Pancreas (tissue), 10 donors: ENCODE results near the gene EFNA2. TPM values are rescaled to one million over a fixed set of nuclear protein-coding genes. Genes with fewer than 3 reads are reported as not detected.
A peak's percentile ranks its signal among the peaks of the same experiment; 100 is the strongest.

Source experiments
- ATAC-seq, 4 donors: fragments of 200-7000 bp; cut with Tn5 transposase; one replicate each; pipeline versions ENCODE4 v1.8.0 to v1.9.1; 2020; ENCODE audit warnings: mild to moderate bottlenecking in 4 of 4, moderate library complexity in 4 of 4
- DNase-seq, 6 donors: peaks; one replicate each; pipeline ENCODE4 v3.0.0-alpha.2; 2020
- FAIRE-seq: peaks from 2 replicates; lab custom pipeline; 2012; peaks lifted over from hg19 to GRCh38; lab: Jason Lieb, UNC
- H3K27ac ChIP-seq, 4 donors: fragments of 200-600 bp; sonication (generic); 1 replicate in 3 of 4; 2 replicates in 1 of 4; pipeline versions ENCODE4 v1.5.0 to v1.8.0; 2020
- H3K27me3 ChIP-seq, 4 donors: fragments of 200-600 bp; one replicate each; pipeline ENCODE4 v1.8.0; 2021
- H3K36me3 ChIP-seq, 3 donors: fragments of 200-600 bp; sonication (generic) in 1 of 3; one replicate each; pipeline versions ENCODE4 v1.5.0 to v1.8.0; 2020 to 2021
- H3K4me1 ChIP-seq, 3 donors: fragments of 200-600 bp; one replicate each; pipeline ENCODE4 v1.8.0; 2021
- H3K4me3 ChIP-seq, 4 donors: fragments of 200-600 bp; sonication (generic) in 2 of 4; one replicate each; pipeline versions ENCODE4 v1.5.0 to v1.8.0; 2020 to 2021
- H3K9me3 ChIP-seq, 4 donors: fragments of 200-600 bp; one replicate each; pipeline ENCODE4 v1.8.0; 2021
- CTCF ChIP-seq, 4 donors: fragments of 200-600 bp; sonication (generic) in 3 of 4; IDR thresholded peaks; one replicate each; pipeline versions ENCODE4 v1.5.0 to v1.8.0; 2021; ENCODE audit warnings: antibody characterized with exemption in 4 of 4
- WGBS, 2 donors: extraction: QIAGEN DNeasy Blood & Tissue Kit; methylation state at CpG; one replicate each; pipeline ENCODE4 v1.1.7; 2013; 5-methylcytosine and 5-hydroxymethylcytosine counted together
- intact Hi-C, 3 donors: fragments of 100-400 bp; cut with DNase I; formaldehyde crosslinking; loops; one replicate each; pipeline versions ENCODE4 v1.11.1 to v1.14.2; 2022
- polyA plus RNA-seq, 2 donors: library from polyadenylated mRNA; stranded (reverse); fragments of 200-250 nt; gene quantifications; one replicate each; pipeline ENCODE4 v1.2.3, GENCODE V29; 2013
- total RNA-seq, 6 donors: library from RNA; stranded (reverse); fragmentation: NEBNext Ultra II Directional in 4 of 6; extraction: Animal tissue kit (Norgen Biotek cat#: 25700) in 4 of 6; gene quantifications; one replicate each; pipeline versions ENCODE4 v1.2.1 to v1.2.4, GENCODE V29; 2021 to 2023
- donor health status: healthy with polysubstance abuse.
- donor health status: DM: no; HTN: no; CAD: no; lungs with moderate emphysema.
- donor health status: DM: no; HTN: no; CAD: no.
- donor health status: control.
- donor health status: control.
- donor health status: Bipolar disorder and iron deficiency.
- donor health status: DM: yes; HTN: yes; CAD: no.
- donor health status: DM: no; HTN: no; CAD: no.
- donor health status: DM: no; HTN: no; CAD: no.
- donor health status: DM: yes; HTN: yes; CAD: no.

Gene EFNA2
- total and polyA plus RNA-seq, 8 donors = 0.22 to 0.94 TPM; not detected in 6

GRCh38 chr19:1284293-1284978, 1.2 kb upstream of the EFNA2 start:
- peak in 1 of 4 donors; percentile 6 for ATAC-seq
- H3K4me1 ChIP-seq = no peaks in the 10 kb centered on the region
- H3K27me3 ChIP-seq = peaks cover 0 to 15% (median 3%) of the 10 kb centered on the region in 4 donors
- peak in 2 of 6 donors; percentile 16 to 60 for DNase-seq
- WGBS, 2 donors = 60 to 68% methylated on average over 20 of the region's 20 CpGs
- H3K36me3 ChIP-seq = no peaks in the 10 kb centered on the region
- no peak overlapping the region for H3K27ac ChIP-seq
- TF ChIP-seq CTCF (IDR thresholded peaks at IDR 0.05) = no peak
- FAIRE-seq = no peak
- no peaks in the 10 kb centered on the region for H3K9me3 ChIP-seq
- no peak overlapping the region for H3K4me3 ChIP-seq
- intact Hi-C loops = no loop called here

- intact Hi-C loops = no loop called here
- H3K4me3 ChIP-seq = no peak overlapping the region
- no peaks in the 10 kb centered on the region for H3K9me3 ChIP-seq
- no peak overlapping the region for H3K27ac ChIP-seq
- DNase-seq = peak in 2 of 6 donors; percentile 50 to 76
- H3K36me3 ChIP-seq = no peaks in the 10 kb centered on the region
- no peak for ATAC-seq
- TF ChIP-seq CTCF (IDR thresholded peaks at IDR 0.05) = no peak
- FAIRE-seq = no peak
- H3K4me1 ChIP-seq = no peaks in the 10 kb centered on the region
- peaks cover 0 to 15% (median 3%) of the 10 kb centered on the region in 4 donors for H3K27me3 ChIP-seq
- WGBS, 2 donors = 26 to 36% methylated on average over 37 to 51 of the region's 51 CpGs
Observed at GRCh38 chr19:1284979-1285736, 515 bp upstream of the EFNA2 start.

- Histone ChIP-seq H3K9me3 (no peaks in the 10 kb centered on the region), H3K36me3 (no peaks in the 10 kb centered on the region), H3K27me3 (peaks cover 0 to 15% (median 3%) of the 10 kb centered on the region in 4 donors), H3K27ac (no peak overlapping the region), H3K4me1 (no peaks in the 10 kb centered on the region), H3K4me3 (no peak overlapping the region)
- no peak for FAIRE-seq
- peak in 2 of 6 donors; percentile 27 to 80 for DNase-seq
- TF ChIP-seq CTCF (IDR thresholded peaks at IDR 0.05) = no peak
- intact Hi-C loops = no loop called here
- no peak for ATAC-seq
- WGBS, 2 donors = 22 to 27% methylated on average over 27 to 38 of the region's 38 CpGs
Observed at GRCh38 chr19:1286487-1287353, 1.0 kb downstream of the EFNA2 start.

- TF ChIP-seq CTCF (IDR thresholded peaks at IDR 0.05) = no peak
- Histone ChIP-seq H3K4me3 (no peak overlapping the region), H3K27me3 (peaks cover 0 to 18% (median 4%) of the 10 kb centered on the region in 4 donors), H3K27ac (no peak overlapping the region), H3K4me1 (no peaks in the 10 kb centered on the region), H3K9me3 (no peaks in the 10 kb centered on the region), H3K36me3 (no peaks in the 10 kb centered on the region)
- ATAC-seq (no peak), FAIRE-seq (no peak), DNase-seq (peak in 3 of 6 donors; percentile 13 to 78 (median 30))
- WGBS, 2 donors = 22 to 23% methylated on average over 41 to 55 of the region's 55 CpGs
- intact Hi-C loops = no loop called here
Observed at GRCh38 chr19:1287354-1288225, 1.9 kb downstream of the EFNA2 start.
